Loucy (cell line): ENCODE data around the gene ADARB2.

ENCODE experiments used
- H2AFZ ChIP-seq: fragments of 200-600 bp; sonication (generic); 2 replicates; pipeline ENCODE4 v1.6.0; 2016; ENCODE audit warnings: antibody characterized with exemption, mild to moderate bottlenecking, low read length, moderate library complexity
- H3F3A ChIP-seq: fragments of 200-600 bp; 2 replicates; pipeline ENCODE4 v1.6.0; 2016; ENCODE audit warnings: antibody characterized with exemption, low read depth, mild to moderate bottlenecking
- H3K27me3 ChIP-seq: fragments of 200-600 bp; sonication (generic); 2 replicates; pipeline ENCODE4 v1.6.1; 2014; ENCODE audit warnings: low read length, mild to moderate bottlenecking; ENCODE audit not compliant: insufficient read depth, poor library complexity, severe bottlenecking
- H3K36me3 ChIP-seq: fragments of 200-600 bp; sonication (generic); 2 replicates; pipeline ENCODE4 v1.6.1; 2016; ENCODE audit warnings: low read length; ENCODE audit not compliant: insufficient read depth
- H3K4me1 ChIP-seq: fragments of 200-600 bp; sonication (generic); 2 replicates; pipeline ENCODE4 v1.5.1; 2014; ENCODE audit warnings: low read length, mild to moderate bottlenecking; ENCODE audit not compliant: insufficient read depth, poor library complexity, severe bottlenecking
- H3K4me2 ChIP-seq: fragments of 200-600 bp; sonication (generic); 2 replicates; pipeline ENCODE4 v1.6.0; 2014; ENCODE audit warnings: antibody characterized with exemption, low read length, low read depth, mild to moderate bottlenecking; ENCODE audit not compliant: poor library complexity, severe bottlenecking
- H3K4me3 ChIP-seq: fragments of 200-600 bp; sonication (generic); 2 replicates; pipeline ENCODE4 v1.5.1; 2014; ENCODE audit warnings: low read length, mild to moderate bottlenecking, mixed read lengths; ENCODE audit not compliant: poor library complexity, severe bottlenecking
- H3K79me2 ChIP-seq: fragments of 200-600 bp; sonication (generic); 2 replicates; pipeline ENCODE4 v1.6.1; 2014; ENCODE audit warnings: low read length; ENCODE audit not compliant: insufficient read depth
- H3K9ac ChIP-seq: fragments of 200-600 bp; sonication (generic); 2 replicates; pipeline ENCODE4 v1.6.0; 2014; ENCODE audit warnings: mild to moderate bottlenecking, low read depth, low read length, moderate library complexity; ENCODE audit not compliant: poor library complexity, severe bottlenecking
- H3K9me2 ChIP-seq: fragments of 200-600 bp; sonication (generic); replicated peaks from 2 replicates; pipeline ENCODE4 v1.6.1; 2016; ENCODE audit warnings: low read depth, low read length, mixed read lengths
- H3K9me3 ChIP-seq: fragments of 200-600 bp; sonication (generic); 2 replicates; pipeline ENCODE4 v1.6.1; 2014; ENCODE audit warnings: mild to moderate bottlenecking, antibody characterized with exemption, low read length, low read depth; ENCODE audit not compliant: insufficient read depth
- H4K20me1 ChIP-seq: fragments of 200-600 bp; sonication (generic); 2 replicates; pipeline ENCODE4 v1.6.0; 2014; ENCODE audit warnings: antibody characterized with exemption, low read length, mild to moderate bottlenecking; ENCODE audit not compliant: insufficient read depth, poor library complexity, severe bottlenecking
- EZH2phosphoT487 ChIP-seq: fragments of 200-600 bp; IDR thresholded peaks from 2 replicates; pipeline ENCODE4 v1.6.1; 2018; ENCODE audit warnings: antibody characterized with exemption, mild to moderate bottlenecking, moderate library complexity, borderline replicate concordance
- TF ChIP-seq, protein P1 (sequence below): fragments of 200-600 bp; sonication (generic); conservative IDR thresholded peaks from 2 replicates; pipeline ENCODE4 v1.5.1; 2014; ENCODE audit warnings: mild to moderate bottlenecking, antibody characterized with exemption, low read length

ADARB2 gene

DNA sequence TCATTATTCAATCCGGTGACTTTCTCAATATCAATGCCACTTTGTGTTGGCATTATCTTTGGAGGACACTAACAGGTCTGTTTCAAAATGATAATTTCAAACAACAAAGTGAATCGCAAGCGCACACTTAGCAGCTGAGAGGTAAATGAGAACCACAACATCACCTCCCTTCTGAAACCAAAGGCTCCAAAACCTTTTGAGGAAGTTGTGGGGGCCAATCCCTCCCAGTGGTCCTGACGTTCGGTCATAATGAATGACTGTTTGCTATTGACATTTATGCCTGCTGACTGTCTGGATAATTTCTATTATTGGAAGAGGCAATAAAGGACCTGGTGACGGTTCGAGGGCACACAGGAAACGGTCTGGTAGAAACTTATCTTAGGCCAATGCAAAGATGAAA lies 1.8 kb downstream of the ADARB2 start:
- no peaks in the 10 kb centered on the region for H3K9me2 ChIP-seq
- H2AFZ ChIP-seq = no peak overlapping the region
- H3K27me3 ChIP-seq = peaks cover 31% of the 10 kb centered on the region
- H3K4me1 ChIP-seq = no peaks in the 10 kb centered on the region
- H3K4me2 ChIP-seq = no peak overlapping the region
- no peaks in the 10 kb centered on the region for H3K36me3 ChIP-seq
- no peaks in the 10 kb centered on the region for H3K79me2 ChIP-seq
- no peak for TF ChIP-seq EZH2phosphoT487
- TF ChIP-seq, protein P1, sequence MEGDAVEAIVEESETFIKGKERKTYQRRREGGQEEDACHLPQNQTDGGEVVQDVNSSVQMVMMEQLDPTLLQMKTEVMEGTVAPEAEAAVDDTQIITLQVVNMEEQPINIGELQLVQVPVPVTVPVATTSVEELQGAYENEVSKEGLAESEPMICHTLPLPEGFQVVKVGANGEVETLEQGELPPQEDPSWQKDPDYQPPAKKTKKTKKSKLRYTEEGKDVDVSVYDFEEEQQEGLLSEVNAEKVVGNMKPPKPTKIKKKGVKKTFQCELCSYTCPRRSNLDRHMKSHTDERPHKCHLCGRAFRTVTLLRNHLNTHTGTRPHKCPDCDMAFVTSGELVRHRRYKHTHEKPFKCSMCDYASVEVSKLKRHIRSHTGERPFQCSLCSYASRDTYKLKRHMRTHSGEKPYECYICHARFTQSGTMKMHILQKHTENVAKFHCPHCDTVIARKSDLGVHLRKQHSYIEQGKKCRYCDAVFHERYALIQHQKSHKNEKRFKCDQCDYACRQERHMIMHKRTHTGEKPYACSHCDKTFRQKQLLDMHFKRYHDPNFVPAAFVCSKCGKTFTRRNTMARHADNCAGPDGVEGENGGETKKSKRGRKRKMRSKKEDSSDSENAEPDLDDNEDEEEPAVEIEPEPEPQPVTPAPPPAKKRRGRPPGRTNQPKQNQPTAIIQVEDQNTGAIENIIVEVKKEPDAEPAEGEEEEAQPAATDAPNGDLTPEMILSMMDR = no peak
- H3K9ac ChIP-seq = no peak overlapping the region
- H3K4me3 ChIP-seq = no peak overlapping the region
- no peaks in the 10 kb centered on the region for H3F3A ChIP-seq
- H3K9me3 ChIP-seq = no peaks in the 10 kb centered on the region
- no peaks in the 10 kb centered on the region for H4K20me1 ChIP-seq

DNA sequence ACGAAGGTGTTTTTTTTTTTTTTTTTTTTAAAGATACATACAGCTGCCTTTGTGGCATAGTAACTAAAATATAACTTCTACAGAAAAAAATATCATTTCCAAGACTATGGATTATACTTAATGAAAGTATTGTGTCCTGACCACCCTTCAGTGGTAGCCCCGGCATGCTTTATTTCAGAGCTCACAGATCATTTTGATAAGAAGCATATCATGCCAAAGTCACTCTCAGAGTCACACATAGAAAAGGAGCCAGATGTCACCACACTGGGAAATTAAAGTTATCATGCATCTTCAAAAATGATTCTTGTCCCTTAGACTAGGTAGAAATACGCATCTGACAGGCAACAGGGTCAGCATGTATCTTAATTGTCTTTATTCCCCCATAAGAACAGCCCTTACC lies 3.0 kb downstream of the ADARB2 start:
- H3K4me3 ChIP-seq = no peak overlapping the region

DNA sequence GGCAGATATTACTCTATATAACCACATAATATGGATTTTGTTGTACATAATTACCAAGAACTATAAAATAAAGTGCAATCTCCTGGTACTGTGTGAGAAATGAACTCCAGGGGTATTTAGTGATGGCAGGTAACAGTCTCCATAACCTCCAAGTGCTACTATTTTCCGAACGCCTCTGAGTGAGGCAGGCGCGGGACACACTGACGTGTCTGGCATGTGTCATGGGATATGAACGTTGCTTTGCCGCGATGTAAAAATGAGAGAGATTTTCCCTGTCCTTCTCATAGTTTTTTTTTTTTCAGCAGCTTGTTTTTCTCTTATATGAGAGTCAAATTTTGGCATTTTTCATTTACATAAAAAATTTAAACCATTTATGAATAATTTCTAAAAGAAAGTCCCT lies 3.6 kb downstream of the ADARB2 start:
- no peaks in the 10 kb centered on the region for H3K36me3 ChIP-seq
- no peak overlapping the region for H2AFZ ChIP-seq
- H3K9ac ChIP-seq = no peak overlapping the region
- no peak overlapping the region for H3K4me2 ChIP-seq
- no peak overlapping the region for H3K4me3 ChIP-seq
- no peaks in the 10 kb centered on the region for H4K20me1 ChIP-seq
- H3K79me2 ChIP-seq = no peaks in the 10 kb centered on the region
- no peaks in the 10 kb centered on the region for H3F3A ChIP-seq
- no peaks in the 10 kb centered on the region for H3K4me1 ChIP-seq
- TF ChIP-seq, protein P1 = no peak
- no peak for TF ChIP-seq EZH2phosphoT487
- no peaks in the 10 kb centered on the region for H3K9me2 ChIP-seq
- H3K9me3 ChIP-seq = no peaks in the 10 kb centered on the region
- peaks cover 24% of the 10 kb centered on the region for H3K27me3 ChIP-seq

More for the DNA sequence above, 3.0 kb downstream of the ADARB2 start:
- no peak overlapping the region for H3K9ac ChIP-seq
- no peaks in the 10 kb centered on the region for H3K79me2 ChIP-seq
- no peaks in the 10 kb centered on the region for H3K4me1 ChIP-seq
- peaks cover 22% of the 10 kb centered on the region for H3K27me3 ChIP-seq
- no peak overlapping the region for H2AFZ ChIP-seq
- H3K4me2 ChIP-seq = no peak overlapping the region
- no peaks in the 10 kb centered on the region for H3F3A ChIP-seq
- no peaks in the 10 kb centered on the region for H3K36me3 ChIP-seq
- no peaks in the 10 kb centered on the region for H4K20me1 ChIP-seq
- H3K9me2 ChIP-seq = no peaks in the 10 kb centered on the region
- TF ChIP-seq EZH2phosphoT487 = no peak
- TF ChIP-seq, protein P1 = no peak
- no peaks in the 10 kb centered on the region for H3K9me3 ChIP-seq
